Muscle layer of colon (tissue), 2 donors: ENCODE results near the gene LRRC42.

Experiments
- H3K27ac ChIP-seq: one replicate; pipeline ENCODE4 v1.7.0; 2013; ENCODE audit warnings: low read depth, mild to moderate bottlenecking, low read length, moderate library complexity
- H3K27me3 ChIP-seq, 2 donors: one replicate each; pipeline ENCODE4 v1.7.0; 2013; ENCODE audit warnings: low read length in 2 of 2, mild to moderate bottlenecking in 2 of 2; ENCODE audit not compliant: insufficient read depth in 2 of 2, control insufficient read depth in 1 of 2
- H3K36me3 ChIP-seq: one replicate; pipeline ENCODE4 v1.7.0; 2013; ENCODE audit warnings: mild to moderate bottlenecking, low read length; ENCODE audit not compliant: insufficient read depth
- H3K4me1 ChIP-seq: one replicate; pipeline ENCODE4 v1.7.0; 2013; ENCODE audit warnings: mild to moderate bottlenecking, low read length; ENCODE audit not compliant: insufficient read depth
- H3K4me3 ChIP-seq, 2 donors: one replicate each; pipeline ENCODE4 v1.7.0; 2013; ENCODE audit warnings: low read length in 2 of 2, low read depth in 1 of 2, mild to moderate bottlenecking in 1 of 2, moderate library complexity in 1 of 2
- H3K9ac ChIP-seq: one replicate; pipeline ENCODE4 v1.7.0; 2013; ENCODE audit warnings: low read length
- H3K9me3 ChIP-seq: one replicate; pipeline ENCODE4 v1.7.0; 2013; ENCODE audit warnings: mild to moderate bottlenecking, low read length
- donor health status: abdominal sarcoma.
- donor health status: Adenocarcinoma of cecum.

Gene LRRC42

DNA sequence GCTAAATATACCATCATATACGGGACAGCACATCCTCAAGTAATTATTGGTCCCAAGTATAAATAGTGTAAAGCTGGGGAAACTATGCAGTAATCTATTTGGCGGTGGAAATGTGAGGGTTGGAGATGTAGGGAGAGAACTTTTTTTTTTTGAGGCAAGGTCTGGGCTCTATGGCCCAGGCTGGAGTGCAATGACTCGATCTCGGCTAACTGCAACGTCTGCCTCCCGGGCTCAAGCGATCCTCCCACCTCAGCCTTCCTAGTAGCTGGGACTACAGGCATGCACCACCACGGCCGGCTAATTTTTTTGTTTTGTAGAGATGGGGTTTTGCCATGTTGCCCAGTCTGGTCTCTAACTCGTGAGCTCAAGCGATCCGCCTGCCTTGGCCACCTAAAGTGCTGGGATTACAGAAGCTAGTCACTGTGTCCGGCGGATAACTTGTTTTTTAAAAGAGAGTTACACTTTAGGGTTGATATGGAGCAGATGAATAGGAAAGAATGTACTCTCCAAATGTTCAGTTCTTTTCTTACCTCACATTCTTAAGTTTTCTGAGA lies 2.6 kb upstream of the LRRC42 start:
- H3K4me3 ChIP-seq, result no peak overlapping the region
- no peaks in the 10 kb centered on the region for H3K9me3 ChIP-seq
- H3K27ac ChIP-seq, result no peak overlapping the region
- H3K36me3 ChIP-seq, result no peaks in the 10 kb centered on the region
- no peaks in the 10 kb centered on the region for H3K27me3 ChIP-seq
- H3K4me1 ChIP-seq, result peaks cover 25% of the 10 kb centered on the region
- H3K9ac ChIP-seq, result no peak overlapping the region

- H3K27me3 ChIP-seq, result no peaks in the 10 kb centered on the region
- H3K4me3 ChIP-seq, result peak overlapping the region; percentile 65 to 80
- H3K9me3 ChIP-seq, result no peaks in the 10 kb centered on the region
- peak overlapping the region; percentile 94 for H3K27ac ChIP-seq
- H3K9ac ChIP-seq, result peak overlapping the region; percentile 37
- H3K36me3 ChIP-seq, result no peaks in the 10 kb centered on the region
- H3K4me1 ChIP-seq, result peaks cover 35% of the 10 kb centered on the region
Measured at GRCh38 chr1:53944469-53945182, 1.5 kb upstream of the LRRC42 start.

DNA sequence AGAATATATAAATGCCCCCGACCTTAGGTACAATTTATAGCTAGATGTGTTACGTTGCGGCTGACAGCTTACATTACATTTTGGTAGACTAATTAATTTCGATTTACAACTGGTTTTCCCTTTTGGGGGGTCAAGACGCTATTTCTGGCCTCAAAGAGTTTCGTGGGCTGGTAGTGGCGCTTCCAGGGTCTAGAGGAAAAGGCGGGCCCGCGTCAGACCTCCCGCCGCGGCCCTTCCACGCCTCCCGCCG lies 1.0 kb upstream of the LRRC42 start:
- no peaks in the 10 kb centered on the region for H3K9me3 ChIP-seq
- no peaks in the 10 kb centered on the region for H3K36me3 ChIP-seq
- H3K4me3 ChIP-seq, result peak overlapping the region; percentile 65 to 80
- no peaks in the 10 kb centered on the region for H3K27me3 ChIP-seq
- H3K4me1 ChIP-seq, result peaks cover 37% of the 10 kb centered on the region
- H3K27ac ChIP-seq, result peak overlapping the region; percentile 94
- peak overlapping the region; percentile 37 for H3K9ac ChIP-seq

DNA sequence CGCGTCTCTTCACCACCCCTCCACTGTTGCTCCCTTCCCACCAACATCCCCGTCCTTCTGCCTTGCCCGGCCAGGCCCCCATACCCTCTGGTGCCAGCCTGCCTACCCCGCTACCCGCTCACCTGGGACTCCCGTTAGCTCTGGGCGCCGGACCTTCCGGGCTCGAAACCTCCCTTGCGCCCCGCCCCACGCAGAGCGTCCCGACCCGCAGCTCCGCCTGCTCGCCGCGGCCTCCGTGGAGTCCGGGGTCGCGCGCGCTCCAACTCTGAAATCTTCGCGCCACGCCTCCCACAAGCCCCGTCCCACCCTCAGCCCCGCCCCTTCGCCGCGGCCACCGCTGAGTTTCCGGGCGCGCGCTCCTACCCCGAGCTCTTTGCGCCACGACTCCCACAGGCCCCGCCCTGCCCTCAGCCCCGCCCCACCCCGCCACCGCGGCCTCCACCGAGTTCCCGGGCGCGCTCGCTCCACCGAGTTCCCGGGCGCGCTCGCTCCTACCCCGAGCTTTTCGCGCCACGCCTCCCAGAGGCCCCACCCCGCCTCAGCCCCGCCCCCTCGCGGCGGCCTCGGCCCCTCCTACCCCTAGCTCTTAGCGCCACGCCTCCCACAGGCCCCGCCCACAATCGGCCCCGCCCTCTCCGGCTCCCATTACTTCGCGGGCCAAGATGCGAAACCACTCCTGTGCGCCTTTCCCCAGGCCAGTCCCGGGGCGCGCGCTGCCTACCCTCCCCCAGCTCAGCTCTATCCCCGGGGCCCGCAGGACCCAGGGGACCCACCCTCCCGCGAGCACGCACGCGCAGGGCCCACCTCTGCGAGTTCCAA lies 508 bp upstream of the LRRC42 start, which contains the start of gene IFT25:
TSS of gene IFT25 (minus strand) at position 267 of the 819 bp plus-strand sequence. CDS start 5,617 bp downstream, outside the sequence.
- Histone ChIP-seq H3K27ac (peak within 1 kb of the TSS; percentile 94), H3K9ac (peak within 1 kb of the TSS; percentile 37), H3K4me1 (peaks cover 37% of the 10 kb centered on the region), H3K36me3 (no peaks in the 10 kb centered on the region), H3K4me3 (peak within 1 kb of the TSS; percentile 74 to 80), H3K9me3 (no peaks in the 10 kb centered on the region), H3K27me3 (no peaks in the 10 kb centered on the region)

GRCh38 chr1:53947172-53947907 lies 1.2 kb downstream of the LRRC42 start:
- H3K27ac ChIP-seq, result peak overlapping the region; percentile 54
- H3K4me3 ChIP-seq, result peak overlapping the region; percentile 52 to 74
- H3K27me3 ChIP-seq, result no peaks in the 10 kb centered on the region
- H3K4me1 ChIP-seq, result peaks cover 37% of the 10 kb centered on the region
- no peaks in the 10 kb centered on the region for H3K9me3 ChIP-seq
- peak overlapping the region; percentile 46 for H3K9ac ChIP-seq
- peaks cover 6% of the 10 kb centered on the region for H3K36me3 ChIP-seq

- Histone ChIP-seq H3K9me3 (no peaks in the 10 kb centered on the region), H3K4me1 (peaks cover 37% of the 10 kb centered on the region)
Measured at GRCh38 chr1:53948291-53948690, 2.1 kb downstream of the LRRC42 start.

GRCh38 chr1:53949023-53949990 lies 3.2 kb downstream of the LRRC42 start:
- no peaks in the 10 kb centered on the region for H3K9me3 ChIP-seq
- H3K9ac ChIP-seq, result no peak overlapping the region
- H3K36me3 ChIP-seq, result peaks cover 7% of the 10 kb centered on the region
- H3K27me3 ChIP-seq, result no peaks in the 10 kb centered on the region
- H3K4me1 ChIP-seq, result peaks cover 41% of the 10 kb centered on the region
- no peak overlapping the region for H3K4me3 ChIP-seq
- no peak overlapping the region for H3K27ac ChIP-seq

More at GRCh38 chr1:53948291-53948690, 2.1 kb downstream of the LRRC42 start:
- Histone ChIP-seq H3K4me3 (no peak overlapping the region), H3K27me3 (no peaks in the 10 kb centered on the region), H3K27ac (no peak overlapping the region), H3K36me3 (peaks cover 7% of the 10 kb centered on the region), H3K9ac (no peak overlapping the region)

DNA sequence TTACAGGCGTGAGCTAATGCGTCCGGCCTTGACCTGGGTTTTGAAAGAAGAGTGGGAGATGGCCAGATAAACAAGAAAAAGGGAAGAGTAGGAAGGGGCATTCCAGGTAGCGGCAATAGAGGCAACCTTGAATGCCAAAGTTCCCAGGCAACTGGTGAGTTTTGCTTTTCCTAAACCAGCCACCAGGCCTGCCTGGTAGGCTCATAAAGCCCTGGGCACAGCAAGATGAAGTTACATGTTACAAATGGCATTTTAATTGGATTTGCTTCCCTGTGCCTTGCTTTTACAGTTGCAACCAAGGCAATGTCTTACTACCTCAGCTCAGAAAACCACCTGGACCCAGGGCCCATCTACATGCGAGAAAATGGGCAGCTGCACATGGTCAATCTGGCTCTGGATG lies 5.5 kb downstream of the LRRC42 start:
- Histone ChIP-seq H3K27ac (no peak overlapping the region), H3K9me3 (no peaks in the 10 kb centered on the region), H3K4me1 (peaks cover 39% of the 10 kb centered on the region), H3K36me3 (peaks cover 7% of the 10 kb centered on the region), H3K4me3 (no peak overlapping the region), H3K9ac (no peak overlapping the region), H3K27me3 (no peaks in the 10 kb centered on the region)

GRCh38 chr1:53954128-53954527 lies 8.0 kb downstream of the LRRC42 start:
- Histone ChIP-seq H3K9ac (no peak overlapping the region), H3K4me1 (peaks cover 28% of the 10 kb centered on the region), H3K27me3 (no peaks in the 10 kb centered on the region), H3K27ac (peak overlapping the region; percentile 12), H3K4me3 (no peak overlapping the region), H3K9me3 (no peaks in the 10 kb centered on the region), H3K36me3 (peaks cover 14% of the 10 kb centered on the region)

GRCh38 chr1:53956308-53957168 lies 10.4 kb downstream of the LRRC42 start:
- no peak overlapping the region for H3K27ac ChIP-seq

More at GRCh38 chr1:53956308-53957168, 10.4 kb downstream of the LRRC42 start:
- no peak overlapping the region for H3K4me3 ChIP-seq
- no peaks in the 10 kb centered on the region for H3K9me3 ChIP-seq
- H3K27me3 ChIP-seq, result no peaks in the 10 kb centered on the region
- peaks cover 21% of the 10 kb centered on the region for H3K4me1 ChIP-seq
- no peak overlapping the region for H3K9ac ChIP-seq
- peaks cover 35% of the 10 kb centered on the region for H3K36me3 ChIP-seq
